ENCODE measurements around the gene CAPN9. TPM values are rescaled to one million over a fixed set of nuclear protein-coding genes. Genes with fewer than 3 reads are reported as not detected.

CAPN9 gene
- total RNA-seq, 4 donors from 2014 or later, result 0.38 TPM; not detected in 3

DNA sequence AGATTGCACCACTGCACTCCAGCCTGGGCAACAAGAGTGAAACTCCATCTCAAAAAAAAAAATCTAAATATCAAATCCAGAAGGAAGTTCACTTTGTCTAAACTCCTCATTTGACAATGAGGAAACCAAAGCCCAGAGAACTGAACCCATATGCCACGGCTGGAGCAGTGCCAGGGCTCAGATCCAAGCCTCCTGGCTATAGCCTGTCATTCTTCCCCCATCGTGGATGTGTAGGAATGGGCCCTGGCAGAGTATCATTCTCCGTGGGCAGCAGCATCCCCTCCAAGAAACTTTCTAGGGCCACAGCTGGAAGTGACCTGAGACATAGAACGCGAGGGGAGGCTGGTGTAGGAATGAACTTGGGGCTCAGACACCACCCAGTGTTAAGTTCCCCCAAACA, 47.2 kb downstream of the CAPN9 start:
- DNase-seq, result no peak
- intact Hi-C loops (cut with DNase I), result no loop called here
- WGBS, 2 donors, result 30 to 68% methylated on average over 3 to 4 of the region's 5 CpGs

DNA sequence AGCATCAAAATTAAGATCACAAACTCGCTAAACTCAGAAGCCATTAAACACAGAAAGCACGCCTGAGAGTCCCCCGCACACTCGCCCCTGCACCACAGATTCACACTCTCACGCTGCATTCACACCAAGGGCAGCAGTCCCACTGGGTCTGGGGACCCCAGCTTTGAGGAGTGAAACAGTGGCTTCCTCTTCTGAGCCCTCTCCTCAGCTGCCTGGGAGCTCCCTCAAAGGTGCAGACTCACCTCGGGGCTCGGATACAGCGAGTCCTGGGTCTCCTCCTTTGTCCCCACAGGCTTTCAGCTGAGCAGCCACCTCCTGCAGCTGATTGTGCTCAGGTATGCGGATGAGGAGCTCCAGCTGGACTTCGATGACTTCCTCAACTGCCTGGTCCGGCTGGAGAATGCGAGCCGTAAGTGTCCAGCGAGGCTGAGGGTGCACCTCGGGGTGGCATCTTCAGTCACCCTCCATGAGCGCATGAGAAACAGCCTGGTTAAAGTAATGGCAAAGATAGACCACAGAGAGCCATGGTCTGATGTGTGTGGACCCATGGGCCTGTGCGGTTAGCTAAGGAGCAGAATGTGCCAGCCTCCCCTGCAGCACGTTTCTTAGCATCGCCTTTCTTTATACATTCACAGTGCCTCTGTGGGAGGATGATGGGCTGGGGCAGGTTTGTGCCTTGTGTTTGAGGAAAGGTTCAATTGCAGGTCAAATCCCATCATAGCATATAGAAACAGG, 47.9 kb downstream of the CAPN9 start:
- intact Hi-C loops (cut with DNase I), result no loop called here
- Histone ChIP-seq H3K4me3 (no peak overlapping the region), H3K9me3 (no peaks in the 10 kb centered on the region), H3K27ac (no peak overlapping the region), H3K36me3 (no peaks in the 10 kb centered on the region), H3K27me3 (peaks cover 0 to 32% (median 0%) of the 10 kb centered on the region in 4 donors), H3K4me1 (no peaks in the 10 kb centered on the region)
- TF ChIP-seq, protein P1, sequence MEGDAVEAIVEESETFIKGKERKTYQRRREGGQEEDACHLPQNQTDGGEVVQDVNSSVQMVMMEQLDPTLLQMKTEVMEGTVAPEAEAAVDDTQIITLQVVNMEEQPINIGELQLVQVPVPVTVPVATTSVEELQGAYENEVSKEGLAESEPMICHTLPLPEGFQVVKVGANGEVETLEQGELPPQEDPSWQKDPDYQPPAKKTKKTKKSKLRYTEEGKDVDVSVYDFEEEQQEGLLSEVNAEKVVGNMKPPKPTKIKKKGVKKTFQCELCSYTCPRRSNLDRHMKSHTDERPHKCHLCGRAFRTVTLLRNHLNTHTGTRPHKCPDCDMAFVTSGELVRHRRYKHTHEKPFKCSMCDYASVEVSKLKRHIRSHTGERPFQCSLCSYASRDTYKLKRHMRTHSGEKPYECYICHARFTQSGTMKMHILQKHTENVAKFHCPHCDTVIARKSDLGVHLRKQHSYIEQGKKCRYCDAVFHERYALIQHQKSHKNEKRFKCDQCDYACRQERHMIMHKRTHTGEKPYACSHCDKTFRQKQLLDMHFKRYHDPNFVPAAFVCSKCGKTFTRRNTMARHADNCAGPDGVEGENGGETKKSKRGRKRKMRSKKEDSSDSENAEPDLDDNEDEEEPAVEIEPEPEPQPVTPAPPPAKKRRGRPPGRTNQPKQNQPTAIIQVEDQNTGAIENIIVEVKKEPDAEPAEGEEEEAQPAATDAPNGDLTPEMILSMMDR (IDR thresholded peaks at IDR 0.05), result no peak
- TF ChIP-seq POLR2A (IDR thresholded peaks at IDR 0.05), result no peak
- 67 to 80% methylated on average over 3 to 6 of the region's 19 CpGs for WGBS, 2 donors
- DNase-seq, result no peak

More for the DNA sequence above, 47.2 kb downstream of the CAPN9 start:
- Histone ChIP-seq H3K4me1 (no peaks in the 10 kb centered on the region), H3K27ac (no peak overlapping the region), H3K27me3 (peaks cover 0 to 32% (median 0%) of the 10 kb centered on the region in 4 donors), H3K36me3 (no peaks in the 10 kb centered on the region), H3K9me3 (no peaks in the 10 kb centered on the region), H3K4me3 (no peak overlapping the region)
- TF ChIP-seq, protein P1 (IDR thresholded peaks at IDR 0.05), result no peak
- TF ChIP-seq POLR2A (IDR thresholded peaks at IDR 0.05), result no peak

DNA sequence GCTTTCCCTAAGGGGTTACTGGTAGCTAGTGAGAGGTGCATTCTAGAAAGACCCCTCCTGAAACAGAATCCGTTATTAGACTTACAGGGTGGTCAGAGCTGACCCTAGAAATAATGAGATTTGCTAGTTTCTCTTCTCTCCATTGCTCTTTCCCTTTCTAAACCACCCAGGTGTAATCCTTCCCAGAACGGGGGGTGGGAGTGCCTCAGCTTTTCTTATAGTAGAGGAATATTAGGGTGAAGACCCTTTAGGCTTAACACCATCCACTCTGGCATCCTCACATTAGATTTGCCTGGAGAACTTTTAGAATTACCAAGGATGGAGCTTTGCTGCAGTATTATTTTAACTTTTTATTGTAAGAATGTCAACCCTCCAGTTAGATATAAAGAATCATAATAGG, 49.4 kb downstream of the CAPN9 start:
- Histone ChIP-seq H3K9me3 (no peaks in the 10 kb centered on the region), H3K36me3 (no peaks in the 10 kb centered on the region), H3K4me1 (no peaks in the 10 kb centered on the region), H3K27ac (no peak overlapping the region), H3K27me3 (peaks cover 0 to 30% (median 0%) of the 10 kb centered on the region in 4 donors), H3K4me3 (no peak overlapping the region)
- 29 to 57% methylated on average over 2 of the region's 2 CpGs for WGBS, 2 donors
- TF ChIP-seq, protein P1 (IDR thresholded peaks at IDR 0.05), result no peak
- TF ChIP-seq POLR2A (IDR thresholded peaks at IDR 0.05), result no peak
- intact Hi-C loops (cut with DNase I), result no loop called here
- DNase-seq, result no peak

DNA sequence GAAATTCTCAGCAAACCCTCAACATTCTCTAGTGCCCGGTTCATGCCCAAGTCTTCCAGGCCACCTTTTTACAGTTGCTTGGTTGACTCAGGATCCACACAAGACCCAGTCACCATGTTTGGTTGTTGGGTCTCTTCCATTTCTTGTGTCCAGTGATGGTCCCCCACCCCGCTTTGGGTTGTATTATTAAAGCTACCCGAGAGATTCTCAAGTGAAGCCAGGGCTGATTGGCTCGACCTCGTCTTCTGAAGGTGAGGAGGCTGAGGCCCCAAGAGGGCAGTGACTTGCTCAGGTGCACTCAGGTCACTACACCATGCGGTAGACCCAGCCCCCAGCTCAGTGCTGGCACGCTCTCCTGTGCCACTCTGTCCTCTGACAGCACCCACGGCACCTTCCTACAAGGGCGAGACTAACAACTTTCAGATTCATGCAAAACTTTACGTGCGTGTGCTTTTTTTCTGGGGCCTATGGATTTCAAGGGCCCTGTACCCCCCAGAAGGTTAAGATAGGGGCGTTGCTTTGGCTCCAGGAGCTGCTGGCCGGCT, 50.3 kb downstream of the CAPN9 start:
- H3K27ac ChIP-seq, result no peak overlapping the region
- TF ChIP-seq POLR2A (IDR thresholded peaks at IDR 0.05), result no peak
- TF ChIP-seq, protein P1 (IDR thresholded peaks at IDR 0.05), result no peak
- H3K36me3 ChIP-seq, result no peaks in the 10 kb centered on the region
- DNase-seq, result no peak
- H3K27me3 ChIP-seq, result peaks cover 0 to 23% (median 0%) of the 10 kb centered on the region in 4 donors
- H3K4me1 ChIP-seq, result no peaks in the 10 kb centered on the region
- no peak overlapping the region for H3K4me3 ChIP-seq
- no peaks in the 10 kb centered on the region for H3K9me3 ChIP-seq
- intact Hi-C loops (cut with DNase I), result no loop called here
- 61 to 65% methylated on average over 8 to 13 of the region's 13 CpGs for WGBS, 2 donors

DNA sequence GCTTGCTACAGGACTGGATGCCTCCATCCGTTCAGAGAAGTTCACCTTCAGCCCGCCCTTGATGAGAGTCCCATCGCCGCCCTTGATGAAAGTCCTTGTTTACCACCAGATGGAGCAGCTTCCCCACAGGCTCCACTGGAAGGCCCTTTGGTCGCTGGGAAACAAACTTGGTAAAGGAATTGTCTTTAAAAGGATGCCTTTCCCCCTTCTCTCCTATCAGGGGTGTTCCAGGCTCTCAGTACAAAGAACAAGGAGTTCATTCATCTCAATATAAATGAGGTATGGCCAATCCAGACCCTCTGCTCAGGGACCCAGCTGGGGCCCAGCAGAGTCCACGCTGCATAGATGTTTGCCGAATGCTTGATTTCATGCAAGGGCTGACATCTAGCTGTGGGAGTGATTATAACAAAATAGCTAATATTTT, 50.8 kb downstream of the CAPN9 start:
- H3K27ac ChIP-seq, result no peak overlapping the region
- TF ChIP-seq, protein P1 (IDR thresholded peaks at IDR 0.05), result peak in 5 of 6 experiments; percentile 50 to 68 (median 56)
- TF ChIP-seq POLR2A (IDR thresholded peaks at IDR 0.05), result no peak
- H3K27me3 ChIP-seq, result peaks cover 0 to 19% (median 0%) of the 10 kb centered on the region in 4 donors
- no peaks in the 10 kb centered on the region for H3K9me3 ChIP-seq
- no peaks in the 10 kb centered on the region for H3K36me3 ChIP-seq
- intact Hi-C loops (cut with DNase I), result no loop called here
- no peak for DNase-seq
- H3K4me3 ChIP-seq, result no peak overlapping the region
- 27 to 30% methylated on average over 5 of the region's 7 CpGs for WGBS, 2 donors
- no peaks in the 10 kb centered on the region for H3K4me1 ChIP-seq
